AG10803 (cell line): ENCODE measurements around the gene IPO8.

ENCODE experiments used
- DNase-seq: peaks from one replicate; pipeline ENCODE4 v3.0.0; 2010; ENCODE audit warnings: low read depth
- H3K4me3 ChIP-seq: 2 replicates; pipeline ENCODE4 v1.5.1; 2011; ENCODE audit warnings: mild to moderate bottlenecking, low read length, control low read depth
- CTCF ChIP-seq: conservative IDR thresholded peaks from 2 replicates; pipeline ENCODE4 v1.5.1; 2011; ENCODE audit warnings: mild to moderate bottlenecking, low read length, control low read depth, inconsistent platforms

The IPO8 gene

GRCh38 chr12:30695199-30696102 lies at the start of gene IPO8:
Gene IPO8 (minus strand): TSS chr12:30695869. CDS start chr12:30695647, 222 bp downstream.
- peak; percentile 10; the same call in 1 of the 2 replicates for TF ChIP-seq CTCF
- H3K4me3 ChIP-seq, result peak within 1 kb of the TSS; percentile 97
- DNase-seq, result peak; percentile 92

- DNase-seq, result no peak
- TF ChIP-seq CTCF, result no peak
- H3K4me3 ChIP-seq, result no peak overlapping the region
Observed at GRCh38 chr12:30744321-30744720, 48.7 kb upstream of the IPO8 start.

GRCh38 chr12:30740274-30740673 lies 44.6 kb upstream of the IPO8 start:
- TF ChIP-seq CTCF, result no peak
- DNase-seq, result no peak
- no peak overlapping the region for H3K4me3 ChIP-seq

- H3K4me3 ChIP-seq, result no peak overlapping the region
- no peak for TF ChIP-seq CTCF
- DNase-seq, result no peak
Observed at GRCh38 chr12:30739020-30739419, 43.4 kb upstream of the IPO8 start.

GRCh38 chr12:30732954-30733637 lies 37.4 kb upstream of the IPO8 start:
- TF ChIP-seq CTCF, result no peak
- no peak for DNase-seq
- H3K4me3 ChIP-seq, result no peak overlapping the region

- TF ChIP-seq CTCF, result no peak
- H3K4me3 ChIP-seq, result no peak overlapping the region
- no peak for DNase-seq
Observed at GRCh38 chr12:30730011-30730410, 34.3 kb upstream of the IPO8 start.
